B cell (primary cell): ENCODE results near the gene PSME1. TPM values are rescaled to one million over a fixed set of nuclear protein-coding genes. Genes with fewer than 3 reads are reported as not detected.

ENCODE experiments used
- ATAC-seq: fragments of 200-7000 bp; cut with Tn5 transposase; one replicate; pipeline ENCODE4 v1.10.0; 2021; ENCODE audit warnings: low read depth, mild to moderate bottlenecking, moderate number of reproducible peaks, moderate library complexity
- CTCF ChIA-PET: fragments of 350-600 bp; sonication (Branson Sonifier 250); formaldehyde crosslinking; loops from one replicate; lab custom pipeline; 2021; ENCODE audit warnings: antibody characterized with exemption, inconsistent platforms; lab: Charles Lee
- POLR2A ChIA-PET: fragments of 350-600 bp; sonication (Branson Sonifier 250); formaldehyde crosslinking; loops from one replicate; lab custom pipeline; 2021; ENCODE audit warnings: antibody characterized with exemption; lab: Charles Lee
- DNase-seq: peaks from one replicate; pipeline ENCODE4 v3.0.0; 2013
- H2AFZ ChIP-seq: 2 replicates; pipeline ENCODE4 v1.6.1; 2012; ENCODE audit warnings: mild to moderate bottlenecking, low read depth, low read length; ENCODE audit not compliant: insufficient read depth, poor library complexity, severe bottlenecking
- H3K27ac ChIP-seq, 2 donors: 1 replicate in 1 of 2; 2 replicates in 1 of 2; pipeline ENCODE4 v1.5.1; 2012 to 2013; ENCODE audit warnings: low read length in 2 of 2, mild to moderate bottlenecking in 2 of 2, moderate library complexity in 1 of 2
- H3K27me3 ChIP-seq, 4 experiments: fragments of 200-600 bp in 1 of 4; sonication (generic) in 1 of 4; replicated peaks in 1 of 4; 1 replicate in 2 of 4; 2 replicates in 2 of 4; pipeline versions ENCODE4 v1.6.1 to v1.7.0; 2013 to 2016; ENCODE audit warnings: low read length in 3 of 4, mild to moderate bottlenecking in 2 of 4, mixed read lengths in 1 of 4, moderate library complexity in 1 of 4; ENCODE audit not compliant: insufficient read depth in 4 of 4, control insufficient read depth in 3 of 4; ENCODE audit errors: control extremely low read depth in 1 of 4
- H3K36me3 ChIP-seq, 2 experiments: replicated peaks in 1 of 2; 1 replicate in 1 of 2; 2 replicates in 1 of 2; pipeline versions ENCODE4 v1.6.1 to v1.7.1; 2013; ENCODE audit warnings: low read length in 1 of 2; ENCODE audit not compliant: insufficient read depth in 2 of 2, control insufficient read depth in 1 of 2; ENCODE audit errors: control extremely low read depth in 1 of 2, extremely low read depth in 1 of 2
- H3K4me1 ChIP-seq, 2 donors: fragments of 200-600 bp in 1 of 2; sonication (generic) in 1 of 2; 1 replicate in 1 of 2; 2 replicates in 1 of 2; pipeline versions ENCODE4 v1.5.1 to v1.6.1; 2013 to 2017; ENCODE audit warnings: low read length in 2 of 2; ENCODE audit not compliant: control insufficient read depth in 2 of 2, insufficient read depth in 2 of 2
- H3K4me2 ChIP-seq: replicated peaks from 2 replicates; pipeline ENCODE3; 2012; ENCODE audit warnings: mild to moderate bottlenecking, low read depth, low read length; ENCODE audit not compliant: poor library complexity, severe bottlenecking
- H3K4me3 ChIP-seq, 5 experiments: fragments of 200-600 bp in 1 of 5; sonication (generic) in 1 of 5; 1 replicate in 3 of 5; 2 replicates in 2 of 5; pipeline versions ENCODE4 v1.5.1 to v1.7.0; 2011 to 2016; ENCODE audit warnings: low read length in 4 of 5, mild to moderate bottlenecking in 4 of 5, low read depth in 2 of 5, control low read depth in 1 of 5, moderate library complexity in 1 of 5; ENCODE audit not compliant: insufficient read depth in 1 of 5; ENCODE audit errors: control extremely low read depth in 1 of 5, extremely low read depth in 1 of 5
- H3K79me2 ChIP-seq: fragments of 200-600 bp; sonication (generic); one replicate; pipeline ENCODE4 v1.6.0; 2016; ENCODE audit warnings: low read length; ENCODE audit not compliant: control insufficient read depth, insufficient read depth
- H3K9ac ChIP-seq: fragments of 200-600 bp; sonication (generic); 2 replicates; pipeline ENCODE4 v1.6.1; 2017; ENCODE audit warnings: mild to moderate bottlenecking, low read length, moderate library complexity
- H3K9me3 ChIP-seq, 3 donors: one replicate each; pipeline versions ENCODE4 v1.6.1 to v1.7.1; 2013; ENCODE audit warnings: low read length in 2 of 3; ENCODE audit not compliant: control insufficient read depth in 2 of 3, insufficient read depth in 1 of 3; ENCODE audit errors: control extremely low read depth in 1 of 3
- H4K20me1 ChIP-seq: 2 replicates; pipeline ENCODE4 v1.6.0; 2012; ENCODE audit warnings: mild to moderate bottlenecking, low read length; ENCODE audit not compliant: insufficient read depth, control insufficient read depth, poor library complexity, severe bottlenecking
- H3K27ac Mint-ChIP-seq: one replicate; pipeline ENCODE4 v1.8.0; 2021; ENCODE audit warnings: mixed read lengths
- H3K27me3 Mint-ChIP-seq: one replicate; pipeline ENCODE4 v1.8.0; 2021; ENCODE audit warnings: mixed read lengths
- H3K4me1 Mint-ChIP-seq: one replicate; pipeline ENCODE4 v1.8.0; 2021; ENCODE audit warnings: mixed read lengths
- H3K4me3 Mint-ChIP-seq: one replicate; pipeline ENCODE4 v1.8.0; 2021; ENCODE audit warnings: mixed read lengths
- H3K9me3 Mint-ChIP-seq: one replicate; pipeline ENCODE4 v1.8.0; 2022; ENCODE audit warnings: mixed read lengths; ENCODE audit not compliant: insufficient read depth
- EZH2 ChIP-seq: IDR thresholded peaks from 2 replicates; pipeline ENCODE4 v1.6.1; 2012; ENCODE audit warnings: borderline replicate concordance, low read depth, mild to moderate bottlenecking, moderate library complexity, low read length; ENCODE audit not compliant: insufficient read depth, poor library complexity, severe bottlenecking
- WGBS: methylation state at CpG from one replicate; pipeline ENCODE4 v1.1.5; 2013; ENCODE audit warnings: missing lambda C conversion rate; ENCODE audit not compliant: insufficient coverage; 5-methylcytosine and 5-hydroxymethylcytosine counted together
- intact Hi-C: fragments of 100-400 bp; cut with micrococcal nuclease; formaldehyde crosslinking; loops from one replicate; pipeline ENCODE4 v1.10.0; 2022
- polyA plus RNA-seq: library from polyadenylated mRNA; depleted of rRNA; stranded (reverse); fragments of >200 nt; gene quantifications from 2 replicates; pipeline ENCODE4 v1.2.3, GENCODE V29; 2012
- total RNA-seq, 2 donors: library from RNA; stranded (reverse); fragments of 120-200 nt in 1 of 2; gene quantifications; 1 replicate in 1 of 2; 2 replicates in 1 of 2; pipeline versions ENCODE4 v1.2.3 to v1.2.4, GENCODE V29; 2013 to 2022
- TF ChIP-seq, protein P1 (sequence below): fragments of 200-600 bp; IDR thresholded peaks from one replicate; pipeline ENCODE4 v1.8.0; 2022; ENCODE audit warnings: antibody characterized with exemption, mild to moderate bottlenecking

The PSME1 gene
- total and polyA plus RNA-seq, 2 donors (not counting 1 experiment from before 2014, with no cell fraction given), result 237 to 257 TPM

GRCh38 chr14:24143511-24143910 lies 7.5 kb downstream of the PSME1 start:
- ATAC-seq, result no peak
- Mint-ChIP-seq H3K9me3 (no peaks in the 10 kb centered on the region), H3K27ac (peak overlapping the region; percentile 37), H3K4me3 (peak overlapping the region; percentile 66), H3K4me1 (peaks cover 64% of the 10 kb centered on the region), H3K27me3 (no peaks in the 10 kb centered on the region)
- intact Hi-C loops, result loop anchor here (5.0 to 10.0 kb wide), 3 partner anchors 131 to 1049 kb away; partner anchors contain the start of genes ACIN1, C14orf119, NFATC4 and RABGGTA
- no peaks in the 10 kb centered on the region for H3K27me3 ChIP-seq
- no peaks in the 10 kb centered on the region for H3K9me3 ChIP-seq
- H3K4me2 ChIP-seq, result no peak overlapping the region
- H3K9ac ChIP-seq, result no peak overlapping the region
- H3K4me3 ChIP-seq, result no peak overlapping the region
- ChIA-PET CTCF (interaction anchor here (1.4 to 6.2 kb wide), 3 partner anchors 17 to 33 kb away, joined by 6 to 62 read pairs (median 8); partner anchors contain the start of genes DCAF11, IRF9 and NRL), POLR2A (interaction anchor here (0.5 kb wide), 1 partner anchor 72 kb away, joined by 7 read pairs; no protein-coding TSS in a partner anchor)
- no CpG with 5 or more reads among the region's 2 CpGs for WGBS
- H3K36me3 ChIP-seq, result peaks cover 0 to 39% of the 10 kb centered on the region in 2 experiments
- peaks cover 28 to 45% of the 10 kb centered on the region in 2 donors for H3K4me1 ChIP-seq
- no peak for DNase-seq
- TF ChIP-seq, protein P1, sequence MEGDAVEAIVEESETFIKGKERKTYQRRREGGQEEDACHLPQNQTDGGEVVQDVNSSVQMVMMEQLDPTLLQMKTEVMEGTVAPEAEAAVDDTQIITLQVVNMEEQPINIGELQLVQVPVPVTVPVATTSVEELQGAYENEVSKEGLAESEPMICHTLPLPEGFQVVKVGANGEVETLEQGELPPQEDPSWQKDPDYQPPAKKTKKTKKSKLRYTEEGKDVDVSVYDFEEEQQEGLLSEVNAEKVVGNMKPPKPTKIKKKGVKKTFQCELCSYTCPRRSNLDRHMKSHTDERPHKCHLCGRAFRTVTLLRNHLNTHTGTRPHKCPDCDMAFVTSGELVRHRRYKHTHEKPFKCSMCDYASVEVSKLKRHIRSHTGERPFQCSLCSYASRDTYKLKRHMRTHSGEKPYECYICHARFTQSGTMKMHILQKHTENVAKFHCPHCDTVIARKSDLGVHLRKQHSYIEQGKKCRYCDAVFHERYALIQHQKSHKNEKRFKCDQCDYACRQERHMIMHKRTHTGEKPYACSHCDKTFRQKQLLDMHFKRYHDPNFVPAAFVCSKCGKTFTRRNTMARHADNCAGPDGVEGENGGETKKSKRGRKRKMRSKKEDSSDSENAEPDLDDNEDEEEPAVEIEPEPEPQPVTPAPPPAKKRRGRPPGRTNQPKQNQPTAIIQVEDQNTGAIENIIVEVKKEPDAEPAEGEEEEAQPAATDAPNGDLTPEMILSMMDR, result no peak
- no peak for TF ChIP-seq EZH2
- peaks cover 24% of the 10 kb centered on the region for H4K20me1 ChIP-seq
- peaks cover 69% of the 10 kb centered on the region for H3K79me2 ChIP-seq
- H3K27ac ChIP-seq, result no peak overlapping the region
- no peak overlapping the region for H2AFZ ChIP-seq

DNA sequence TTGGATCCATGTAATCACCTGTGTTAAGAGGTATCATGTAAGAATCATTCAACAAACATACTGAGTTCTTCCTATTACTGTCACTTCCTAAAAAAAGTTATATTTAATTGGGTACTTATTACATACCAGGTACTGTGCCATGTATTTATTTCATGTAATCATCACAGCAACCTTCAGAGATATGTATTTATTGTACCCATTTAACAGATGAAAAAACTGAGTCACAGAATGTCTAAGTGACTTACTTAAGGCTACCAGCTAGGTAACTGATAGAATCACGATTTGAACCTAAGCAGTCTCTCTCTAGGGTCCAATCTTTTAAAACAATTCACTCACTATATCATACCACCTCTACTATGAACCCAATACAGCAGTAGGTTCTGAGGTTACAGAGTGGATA lies 8.5 kb downstream of the PSME1 start:
- ChIA-PET CTCF (interaction anchor here (1.4 to 6.2 kb wide), 3 partner anchors 16 to 34 kb away, joined by 6 to 62 read pairs (median 8); partner anchors contain the start of genes DCAF11, IRF9 and NRL), POLR2A (no interaction called here)
- Histone ChIP-seq H3K36me3 (peaks cover 0 to 36% of the 10 kb centered on the region in 2 experiments), H2AFZ (no peak overlapping the region), H3K27me3 (no peaks in the 10 kb centered on the region), H3K27ac (peak overlapping the region in 1 of 2 donors; percentile 13), H3K9me3 (no peaks in the 10 kb centered on the region), H3K4me1 (peaks cover 30 to 48% of the 10 kb centered on the region in 2 donors), H3K4me3 (no peak overlapping the region), H3K4me2 (no peak overlapping the region), H3K9ac (no peak overlapping the region), H4K20me1 (peaks cover 28% of the 10 kb centered on the region), H3K79me2 (peaks cover 69% of the 10 kb centered on the region)
- no peak for TF ChIP-seq EZH2
- TF ChIP-seq, protein P1, result no peak
- ATAC-seq, result no peak
- Mint-ChIP-seq H3K9me3 (no peaks in the 10 kb centered on the region), H3K4me1 (peaks cover 64% of the 10 kb centered on the region), H3K4me3 (peak overlapping the region; percentile 41), H3K27me3 (no peaks in the 10 kb centered on the region), H3K27ac (no peak overlapping the region)
- WGBS, result no CpG with 5 or more reads among the region's 1 CpG
- intact Hi-C loops, result loop anchor here (5.0 to 10.0 kb wide), 3 partner anchors 130 to 1050 kb away; partner anchors contain the start of genes ACIN1, C14orf119, NFATC4 and RABGGTA
- no peak for DNase-seq
